ENCODE measurements around the gene MEF2C.
A peak's percentile ranks its signal among the peaks of the same experiment; 100 is the strongest.

The MEF2C gene

DNA sequence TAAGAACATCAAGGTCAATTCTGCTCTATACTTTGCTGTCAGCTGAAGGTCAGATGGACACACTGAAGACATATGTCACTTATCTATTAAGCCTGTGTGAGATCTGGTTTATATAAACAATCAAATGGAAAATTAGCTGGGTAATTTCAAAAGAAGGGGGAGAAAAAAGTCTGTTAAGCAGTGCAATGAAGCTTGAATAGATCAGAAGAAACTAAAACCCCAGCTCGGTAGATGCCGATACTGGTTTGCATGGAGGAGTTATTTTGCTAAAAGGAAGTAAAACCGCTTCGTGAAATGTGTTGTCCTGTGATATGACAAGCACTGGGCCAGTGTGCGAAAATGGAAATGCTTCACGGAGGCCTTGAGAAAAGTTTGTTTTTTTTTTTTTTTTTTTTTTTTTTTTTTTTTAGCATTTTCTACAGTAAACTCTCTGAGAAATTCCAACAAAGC, 148.8 kb downstream of the MEF2C start:
- TF ChIP-seq, protein P1, sequence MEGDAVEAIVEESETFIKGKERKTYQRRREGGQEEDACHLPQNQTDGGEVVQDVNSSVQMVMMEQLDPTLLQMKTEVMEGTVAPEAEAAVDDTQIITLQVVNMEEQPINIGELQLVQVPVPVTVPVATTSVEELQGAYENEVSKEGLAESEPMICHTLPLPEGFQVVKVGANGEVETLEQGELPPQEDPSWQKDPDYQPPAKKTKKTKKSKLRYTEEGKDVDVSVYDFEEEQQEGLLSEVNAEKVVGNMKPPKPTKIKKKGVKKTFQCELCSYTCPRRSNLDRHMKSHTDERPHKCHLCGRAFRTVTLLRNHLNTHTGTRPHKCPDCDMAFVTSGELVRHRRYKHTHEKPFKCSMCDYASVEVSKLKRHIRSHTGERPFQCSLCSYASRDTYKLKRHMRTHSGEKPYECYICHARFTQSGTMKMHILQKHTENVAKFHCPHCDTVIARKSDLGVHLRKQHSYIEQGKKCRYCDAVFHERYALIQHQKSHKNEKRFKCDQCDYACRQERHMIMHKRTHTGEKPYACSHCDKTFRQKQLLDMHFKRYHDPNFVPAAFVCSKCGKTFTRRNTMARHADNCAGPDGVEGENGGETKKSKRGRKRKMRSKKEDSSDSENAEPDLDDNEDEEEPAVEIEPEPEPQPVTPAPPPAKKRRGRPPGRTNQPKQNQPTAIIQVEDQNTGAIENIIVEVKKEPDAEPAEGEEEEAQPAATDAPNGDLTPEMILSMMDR (IDR thresholded peaks at IDR 0.05; ENCODE audit: extremely low read depth, missing control alignments): no peak
- DNase-seq (ENCODE audit: low spot score): peak; percentile 54

DNA sequence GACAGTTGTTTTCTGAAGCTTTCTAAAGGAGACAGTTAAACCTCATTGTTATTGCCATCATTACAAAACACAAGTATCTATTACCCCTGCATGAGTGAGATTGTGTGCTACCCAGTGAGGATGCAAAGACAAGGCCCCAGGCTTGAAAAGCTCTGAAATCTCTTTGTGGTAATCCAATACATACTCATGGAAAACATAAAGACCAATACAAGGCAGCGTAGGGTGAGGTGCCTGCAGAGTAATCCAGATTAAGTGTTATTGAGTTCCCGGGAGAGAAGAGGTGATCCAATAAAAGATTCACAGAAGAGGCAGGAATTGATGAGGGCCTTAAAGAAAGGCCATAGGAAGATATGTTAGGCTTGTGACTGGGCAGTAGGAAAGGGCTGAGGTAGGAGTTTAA, 150.1 kb downstream of the MEF2C start:
- DNase-seq (ENCODE audit: low spot score): no peak
- TF ChIP-seq, protein P1 (IDR thresholded peaks at IDR 0.05; ENCODE audit: extremely low read depth, missing control alignments): no peak

GRCh38 chr5:88732181-88732633, 150.8 kb downstream of the MEF2C start:
- TF ChIP-seq, protein P1 (IDR thresholded peaks at IDR 0.05; ENCODE audit: extremely low read depth, missing control alignments): no peak
- DNase-seq (ENCODE audit: low spot score): peak; percentile 33

- DNase-seq (ENCODE audit: low spot score): no peak
- TF ChIP-seq, protein P1 (IDR thresholded peaks at IDR 0.05; ENCODE audit: extremely low read depth, missing control alignments): no peak
Measured at GRCh38 chr5:88729829-88730182, 153.2 kb downstream of the MEF2C start.

DNA sequence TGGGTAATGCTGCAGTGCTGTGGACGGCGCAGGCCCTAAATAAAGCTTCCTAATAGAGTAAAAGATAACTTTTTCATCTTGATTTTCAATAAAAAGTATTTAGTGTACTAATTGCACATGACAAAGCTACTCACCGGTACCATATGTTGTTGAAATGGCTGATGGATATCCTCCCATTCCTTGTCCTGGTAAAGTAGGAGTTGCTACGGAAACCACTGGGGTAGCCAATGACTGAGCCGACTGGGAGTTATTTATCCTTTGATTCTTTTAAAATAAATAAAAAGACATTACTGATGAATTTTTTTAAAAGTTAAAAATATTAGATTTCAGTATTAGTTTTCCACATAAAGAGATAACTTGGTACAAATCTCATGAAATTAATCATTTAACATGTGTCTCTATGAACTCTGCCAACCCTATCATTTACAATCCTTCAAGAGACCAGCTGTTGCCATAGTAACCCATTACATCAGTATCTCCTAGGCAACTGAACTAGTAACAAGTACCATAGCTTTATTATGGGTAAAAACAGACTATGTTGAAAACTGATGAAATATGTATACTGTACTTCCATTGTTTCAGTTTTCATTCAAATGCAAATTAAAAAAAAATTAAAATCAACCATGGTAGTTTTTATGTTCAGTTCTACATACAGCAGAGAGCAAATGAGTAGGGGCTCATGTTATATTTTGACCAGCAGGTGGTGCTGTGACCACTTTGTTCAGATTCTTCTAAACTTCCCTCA, 153.7 kb downstream of the MEF2C start:
- DNase-seq (ENCODE audit: low spot score): no peak
- TF ChIP-seq, protein P1 (IDR thresholded peaks at IDR 0.05; ENCODE audit: extremely low read depth, missing control alignments): peak; percentile 43

- no peak for DNase-seq (ENCODE audit: low spot score)
Measured at GRCh38 chr5:88727705-88728313, 155.2 kb downstream of the MEF2C start.

GRCh38 chr5:88725454-88725853, 157.5 kb downstream of the MEF2C start:
- TF ChIP-seq, protein P1 (IDR thresholded peaks at IDR 0.05; ENCODE audit: extremely low read depth, missing control alignments): no peak
- no peak for DNase-seq (ENCODE audit: low spot score)

More at GRCh38 chr5:88727705-88728313, 155.2 kb downstream of the MEF2C start:
- TF ChIP-seq, protein P1 (IDR thresholded peaks at IDR 0.05; ENCODE audit: extremely low read depth, missing control alignments): no peak
